BLaER1 treated with 17β-estradiol and CSF1 and Interleukin-3, amounts not matched to agents 10 nM and 100 nM (cell line): Measurements from ENCODE around the gene MRAP2.
"Not testable (repeated sequence)": the region's sequence is repeated elsewhere in the genome, so short reads cannot be mapped to it uniquely, and the experiment has no call there.

Source experiments
- H3K27ac ChIP-seq, 11 experiments: shearing (Covaris generic); formaldehyde crosslinking; 2 replicates each; pipeline ENCODE4 v1.8.1; 2022
- H3K27me3 ChIP-seq, 11 experiments: shearing (Covaris generic); formaldehyde crosslinking; 2 replicates each; pipeline ENCODE4 v1.8.1; 2022
- H3K36me3 ChIP-seq, 11 experiments: shearing (Covaris generic); formaldehyde crosslinking; 2 replicates each; pipeline ENCODE4 v1.8.1; 2022
- H3K4me1 ChIP-seq, 10 experiments: shearing (Covaris generic); formaldehyde crosslinking; 2 replicates each; pipeline ENCODE4 v1.8.1; 2022
- H3K4me2 ChIP-seq, 11 experiments: shearing (Covaris generic); formaldehyde crosslinking; 2 replicates each; pipeline ENCODE4 v1.8.1; 2022
- H3K4me3 ChIP-seq, 10 experiments: shearing (Covaris generic); formaldehyde crosslinking; 2 replicates each; pipeline ENCODE4 v1.8.1; 2022
- H3K9ac ChIP-seq, 11 experiments: shearing (Covaris generic); formaldehyde crosslinking; 2 replicates each; pipeline ENCODE4 v1.8.1; 2022
- H3K9me3 ChIP-seq, 11 experiments: shearing (Covaris generic); formaldehyde crosslinking; replicated peaks in 1 of 11; 2 replicates each; pipeline ENCODE4 v1.8.1; 2022
- H4K20me1 ChIP-seq, 11 experiments: shearing (Covaris generic); formaldehyde crosslinking; 2 replicates each; pipeline ENCODE4 v1.8.1; 2022
- Cebpa-rat ChIP-seq, 11 experiments: shearing (Covaris generic); IDR thresholded peaks; 2 replicates each; pipeline ENCODE4 v1.8.1; 2022

Gene MRAP2

DNA sequence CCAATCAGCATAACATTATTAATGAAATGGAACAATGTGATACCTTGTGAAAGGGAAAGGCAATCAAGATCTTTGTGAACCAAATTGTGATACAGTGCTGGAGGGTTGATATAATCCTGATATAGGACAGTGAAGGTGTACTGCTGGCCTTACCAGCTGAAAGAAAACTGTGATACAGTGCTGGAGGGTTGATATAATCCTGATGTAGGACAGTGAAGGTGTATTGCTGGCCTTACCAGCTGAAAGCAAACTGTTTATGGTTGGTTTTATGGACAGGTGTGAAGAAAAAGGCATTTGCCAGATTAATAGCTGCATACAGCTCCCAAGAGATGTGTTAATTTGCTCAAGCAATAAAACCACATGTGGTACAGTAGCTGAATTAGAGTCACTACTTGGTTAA is 73.9 kb downstream of the MRAP2 start:
- no peak overlapping the region for H3K4me3 ChIP-seq
- no peaks in the 10 kb centered on the region for H4K20me1 ChIP-seq
- no peaks in the 10 kb centered on the region for H3K27me3 ChIP-seq
- no peak overlapping the region for H3K27ac ChIP-seq
- H3K36me3 ChIP-seq, result no peaks in the 10 kb centered on the region
- H3K9ac ChIP-seq, result no peak overlapping the region
- TF ChIP-seq Cebpa-rat (IDR thresholded peaks at IDR 0.05), result no peak
- peaks cover 0 to 9% (median 0%) of the 10 kb centered on the region in 10 experiments; a peak in 3 of 20 replicates for H3K4me1 ChIP-seq
- no peak overlapping the region for H3K4me2 ChIP-seq
- H3K9me3 ChIP-seq, result peaks cover 0 to 8% (median 0%) of the 10 kb centered on the region in 11 experiments; a peak in 7 of 22 replicates

GRCh38 chr6:84111351-84111750 is 77.8 kb downstream of the MRAP2 start:
- H4K20me1 ChIP-seq, H3K36me3 ChIP-seq, H3K4me2 ChIP-seq, H3K4me1 ChIP-seq, H3K4me3 ChIP-seq, H3K27ac ChIP-seq, H3K9ac ChIP-seq, H3K27me3 ChIP-seq, H3K9me3 ChIP-seq: not testable (repeated sequence)

DNA sequence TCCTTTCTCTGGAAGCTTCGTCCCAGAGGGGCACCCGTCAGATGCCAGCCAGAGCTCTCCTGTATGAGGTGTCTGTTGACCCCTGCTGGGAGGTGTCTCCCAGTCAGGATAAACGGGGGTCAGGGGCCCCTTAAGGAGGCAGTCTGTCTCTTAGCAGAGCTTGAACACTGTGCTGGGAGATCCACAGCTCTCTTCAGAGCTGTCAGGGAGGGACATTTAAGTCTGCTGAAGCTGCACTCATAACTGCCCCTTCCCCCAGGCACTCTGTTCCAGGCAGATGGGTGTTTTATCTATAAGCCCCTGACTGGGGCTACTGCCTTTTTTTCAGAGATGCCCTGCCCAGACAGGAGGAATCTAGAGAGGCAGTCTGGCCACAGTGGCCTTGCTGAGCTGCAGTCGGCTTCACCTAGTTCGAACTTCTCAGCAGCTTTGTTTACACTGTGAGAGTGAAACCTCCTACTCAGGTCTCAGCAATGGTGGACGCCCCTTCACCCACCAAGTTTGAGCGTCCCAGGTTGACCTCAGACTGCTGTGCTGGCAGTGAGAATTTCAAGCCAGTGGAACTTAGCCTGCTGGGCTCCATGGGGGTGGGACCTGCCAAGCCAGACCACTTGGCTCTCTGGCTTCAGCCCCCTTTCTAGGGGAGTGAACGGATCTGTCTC is 81.5 kb downstream of the MRAP2 start:
- not testable (repeated sequence) for H3K4me1 ChIP-seq, H3K9ac ChIP-seq, H3K4me2 ChIP-seq, H3K27ac ChIP-seq, H3K9me3 ChIP-seq, H3K4me3 ChIP-seq, H4K20me1 ChIP-seq, H3K27me3 ChIP-seq, H3K36me3 ChIP-seq

DNA sequence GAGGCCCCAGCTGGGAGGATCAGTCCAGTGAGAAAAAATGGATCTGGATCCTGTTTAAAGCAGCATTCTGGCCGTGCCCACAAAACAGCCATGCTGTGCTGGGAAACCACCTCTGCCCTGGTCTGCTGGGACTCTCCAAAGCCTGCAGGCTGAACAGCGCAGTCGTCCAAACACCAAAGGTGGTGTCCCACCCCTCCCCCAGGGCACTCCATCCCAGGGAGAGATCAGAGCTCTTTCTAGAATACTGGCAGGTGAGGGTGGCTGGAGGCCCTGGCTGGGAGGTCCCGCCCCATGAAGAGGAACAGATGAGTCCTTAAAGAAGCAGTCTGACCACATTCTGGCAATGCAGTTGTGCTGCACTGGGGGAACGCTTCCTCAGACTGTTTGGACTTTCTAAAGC is 84.6 kb downstream of the MRAP2 start:
- Histone ChIP-seq H3K36me3 (no peaks in the 10 kb centered on the region), H4K20me1 (no peaks in the 10 kb centered on the region), H3K4me2 (no peak overlapping the region), H3K27me3 (no peaks in the 10 kb centered on the region), H3K9me3 (no peaks in the 10 kb centered on the region), H3K4me3 (no peak overlapping the region), H3K27ac (no peak overlapping the region), H3K9ac (no peak overlapping the region), H3K4me1 (no peaks in the 10 kb centered on the region)
- TF ChIP-seq Cebpa-rat (IDR thresholded peaks at IDR 0.05), result no peak

GRCh38 chr6:84119277-84119676 is 85.7 kb downstream of the MRAP2 start:
- Histone ChIP-seq H3K4me2 (no peak overlapping the region), H3K27ac (no peak overlapping the region), H3K4me3 (no peak overlapping the region), H4K20me1 (no peaks in the 10 kb centered on the region), H3K4me1 (no peaks in the 10 kb centered on the region), H3K27me3 (no peaks in the 10 kb centered on the region), H3K36me3 (peaks cover 0 to 4% (median 0%) of the 10 kb centered on the region in 11 experiments; a peak in 3 of 22 replicates), H3K9me3 (no peaks in the 10 kb centered on the region), H3K9ac (no peak overlapping the region)
- no peak for TF ChIP-seq Cebpa-rat (IDR thresholded peaks at IDR 0.05)

DNA sequence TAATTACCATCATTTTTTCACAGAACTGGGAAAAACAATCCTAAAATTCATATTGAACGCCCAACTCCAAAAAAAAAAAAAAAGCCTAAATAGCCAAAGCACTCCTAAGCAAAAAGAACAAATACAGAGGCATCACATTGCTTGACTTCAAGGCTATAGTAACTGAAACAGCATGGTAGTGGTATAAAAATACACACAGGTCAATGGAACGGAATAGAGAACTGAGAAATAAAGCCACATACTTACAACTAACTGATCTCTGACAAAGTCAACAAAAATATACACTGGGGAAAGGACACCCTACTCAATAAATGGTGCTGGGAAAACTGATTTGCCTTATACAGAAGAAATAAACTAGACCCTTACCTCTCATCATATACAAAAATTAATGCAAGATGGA is 89.6 kb downstream of the MRAP2 start:
- Histone ChIP-seq H3K36me3 (peaks cover 0 to 19% (median 0%) of the 10 kb centered on the region in 11 experiments; a peak in 6 of 22 replicates), H3K9ac (no peak overlapping the region), H3K4me1 (no peaks in the 10 kb centered on the region), H4K20me1 (no peaks in the 10 kb centered on the region), H3K4me2 (no peak overlapping the region), H3K27me3 (no peaks in the 10 kb centered on the region), H3K27ac (no peak overlapping the region), H3K4me3 (no peak overlapping the region), H3K9me3 (no peaks in the 10 kb centered on the region)
- TF ChIP-seq Cebpa-rat (IDR thresholded peaks at IDR 0.05), result no peak

DNA sequence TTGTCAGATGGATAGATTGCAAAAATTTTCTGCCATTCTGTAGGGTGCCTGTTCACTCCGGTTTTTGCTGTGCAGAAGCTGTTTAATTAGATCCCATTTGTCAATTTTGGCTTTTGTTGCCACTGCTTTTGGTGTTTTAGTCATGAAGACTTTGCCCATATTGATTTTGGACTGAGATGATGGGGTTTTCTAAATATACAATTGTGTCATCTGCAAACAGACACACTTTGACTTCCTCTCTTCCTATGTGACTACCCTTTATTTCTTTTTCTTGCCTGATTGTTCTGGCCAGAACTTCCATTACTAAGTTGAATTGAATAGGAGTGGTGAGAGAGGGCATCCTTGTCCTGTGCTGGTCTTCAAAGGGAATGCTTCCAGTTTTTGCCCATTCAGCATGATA is 96.0 kb downstream of the MRAP2 start:
- Histone ChIP-seq H3K9me3 (peaks cover 0 to 14% (median 11%) of the 10 kb centered on the region in 11 experiments; a peak in 13 of 22 replicates), H3K36me3 (peaks cover 0 to 25% (median 9%) of the 10 kb centered on the region in 11 experiments; a peak in 10 of 22 replicates)
- not testable (repeated sequence) for H3K9ac ChIP-seq, H4K20me1 ChIP-seq, H3K4me3 ChIP-seq, H3K4me1 ChIP-seq, H3K27ac ChIP-seq, H3K27me3 ChIP-seq, H3K4me2 ChIP-seq

DNA sequence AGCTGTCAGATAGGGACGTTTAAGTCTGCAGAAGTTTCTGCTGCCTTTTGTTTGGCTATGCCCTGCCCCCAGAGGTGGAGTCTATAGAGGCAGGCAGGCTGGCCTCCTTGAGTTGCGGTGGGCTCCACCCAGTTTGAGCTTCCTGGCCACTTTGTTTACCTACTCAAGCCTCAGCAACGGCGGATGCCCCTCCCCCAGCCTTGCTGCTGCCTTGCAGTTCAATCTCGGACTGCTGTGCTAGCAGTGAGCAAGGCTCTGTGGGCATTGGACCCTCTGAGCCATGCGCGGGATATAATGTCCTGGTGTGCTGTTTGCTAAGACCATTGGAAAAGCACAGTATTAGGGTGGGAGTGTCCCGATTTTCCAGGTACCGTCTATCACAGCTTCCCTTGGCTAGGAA is 99.8 kb downstream of the MRAP2 start:
- H3K27ac ChIP-seq, H3K27me3 ChIP-seq, H4K20me1 ChIP-seq, H3K4me2 ChIP-seq, H3K4me3 ChIP-seq, H3K4me1 ChIP-seq, H3K9ac ChIP-seq: not testable (repeated sequence)
- Histone ChIP-seq H3K9me3 (peaks cover 0 to 14% (median 11%) of the 10 kb centered on the region in 11 experiments; a peak in 13 of 22 replicates), H3K36me3 (peaks cover 0 to 15% (median 8%) of the 10 kb centered on the region in 11 experiments; a peak in 10 of 22 replicates)

GRCh38 chr6:84135291-84135690 is 101.7 kb downstream of the MRAP2 start:
- Histone ChIP-seq H3K9ac (no peak overlapping the region), H3K9me3 (peaks cover 0 to 14% (median 11%) of the 10 kb centered on the region in 11 experiments; a peak in 13 of 22 replicates), H3K27ac (no peak overlapping the region), H3K4me3 (no peak overlapping the region), H3K36me3 (peaks cover 0 to 20% (median 9%) of the 10 kb centered on the region in 11 experiments; a peak in 10 of 22 replicates), H4K20me1 (no peaks in the 10 kb centered on the region), H3K4me2 (no peak overlapping the region), H3K4me1 (no peaks in the 10 kb centered on the region), H3K27me3 (no peaks in the 10 kb centered on the region)
- no peak for TF ChIP-seq Cebpa-rat (IDR thresholded peaks at IDR 0.05)

DNA sequence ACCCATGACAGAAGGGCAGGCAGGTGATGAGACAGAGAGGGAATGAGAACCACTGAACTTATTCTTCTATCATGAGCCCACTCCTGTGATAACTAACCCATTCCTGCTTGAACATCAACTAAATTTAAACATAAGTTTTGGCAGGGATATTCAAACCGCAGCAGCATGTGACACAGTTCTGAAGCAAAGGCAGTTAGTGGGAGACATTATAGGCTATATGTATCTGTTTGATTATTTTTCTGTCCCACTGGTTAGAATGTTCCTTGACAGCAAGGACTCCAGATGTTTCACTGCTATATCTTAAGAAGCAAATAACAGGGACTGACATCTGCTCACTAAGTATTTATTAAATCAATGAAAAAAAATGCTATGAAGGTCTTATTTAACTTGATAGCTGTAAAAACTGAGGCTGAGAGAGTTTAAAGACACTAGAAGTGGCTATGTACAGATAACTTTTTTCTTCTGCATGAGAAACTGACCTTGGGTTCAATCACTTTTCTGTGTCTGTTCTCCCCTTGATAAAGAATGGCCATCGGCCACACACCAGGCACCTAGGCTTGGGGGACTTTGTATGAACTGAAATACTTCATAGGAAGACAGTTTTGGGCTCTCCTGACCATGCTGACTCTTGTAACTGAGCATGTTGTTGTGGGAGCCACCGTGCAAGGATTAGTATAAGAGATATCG is 102.9 kb downstream of the MRAP2 start:
- Histone ChIP-seq H3K4me3 (no peak overlapping the region), H3K4me1 (no peaks in the 10 kb centered on the region), H3K9ac (no peak overlapping the region), H3K4me2 (no peak overlapping the region), H3K36me3 (peaks cover 0 to 25% (median 9%) of the 10 kb centered on the region in 11 experiments; a peak in 10 of 22 replicates), H3K27ac (no peak overlapping the region), H3K9me3 (peaks cover 0 to 14% (median 11%) of the 10 kb centered on the region in 11 experiments; a peak in 13 of 22 replicates), H3K27me3 (no peaks in the 10 kb centered on the region), H4K20me1 (no peaks in the 10 kb centered on the region)
- no peak for TF ChIP-seq Cebpa-rat (IDR thresholded peaks at IDR 0.05)
